GM08714 (cell line): ENCODE data around the gene DUSP2.
A peak's percentile ranks its signal among the peaks of the same experiment; 100 is the strongest.
"Not testable (repeated sequence)": the region's sequence is repeated elsewhere in the genome, so short reads cannot be mapped to it uniquely, and the experiment has no call there.

Experiments
- H3K4me3 ChIP-seq: fragments of 200-500 bp; sonication (Bioruptor generic); 2 replicates; pipeline ENCODE4 v1.5.1; 2014; ENCODE audit warnings: mild to moderate bottlenecking, low read length, inconsistent platforms
- ZNF274 ChIP-seq: IDR thresholded peaks from 2 replicates; pipeline ENCODE4 v1.6.1; 2012; ENCODE audit warnings: mild to moderate bottlenecking, low read depth, low read length

The DUSP2 gene

DNA sequence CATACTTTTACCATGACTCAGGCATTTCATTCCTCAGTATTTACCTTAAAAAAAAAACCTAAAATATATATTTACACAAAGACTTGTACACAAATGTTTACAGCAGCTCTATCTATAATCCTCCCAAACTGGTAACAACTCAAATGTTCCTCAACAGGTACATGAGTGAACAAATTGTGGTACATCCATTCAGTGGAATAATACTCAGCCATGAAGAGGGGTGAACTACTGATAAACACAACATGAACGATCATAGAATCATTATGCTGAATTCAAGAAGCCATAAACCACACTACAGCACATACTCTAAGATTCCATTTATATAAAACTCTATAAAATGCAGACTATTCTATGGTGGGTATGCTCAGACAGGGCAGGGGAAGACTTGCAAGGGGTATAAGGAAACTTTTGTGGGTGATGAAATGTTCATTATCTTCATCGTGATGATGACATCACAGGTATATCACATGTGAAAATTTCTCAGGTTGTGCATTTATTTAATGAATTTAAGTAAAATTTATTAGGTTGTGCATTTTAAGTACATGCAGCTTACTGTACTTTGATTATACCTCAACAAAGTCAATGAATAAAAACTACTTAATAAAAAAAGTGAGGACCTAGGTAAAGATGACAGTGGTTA is 24.7 kb upstream of the DUSP2 start:
- no peak overlapping the region for H3K4me3 ChIP-seq
- TF ChIP-seq ZNF274, result no peak

GRCh38 chr2:96167407-96168013 is 22.3 kb upstream of the DUSP2 start:
- no peak for TF ChIP-seq ZNF274
- no peak overlapping the region for H3K4me3 ChIP-seq

DNA sequence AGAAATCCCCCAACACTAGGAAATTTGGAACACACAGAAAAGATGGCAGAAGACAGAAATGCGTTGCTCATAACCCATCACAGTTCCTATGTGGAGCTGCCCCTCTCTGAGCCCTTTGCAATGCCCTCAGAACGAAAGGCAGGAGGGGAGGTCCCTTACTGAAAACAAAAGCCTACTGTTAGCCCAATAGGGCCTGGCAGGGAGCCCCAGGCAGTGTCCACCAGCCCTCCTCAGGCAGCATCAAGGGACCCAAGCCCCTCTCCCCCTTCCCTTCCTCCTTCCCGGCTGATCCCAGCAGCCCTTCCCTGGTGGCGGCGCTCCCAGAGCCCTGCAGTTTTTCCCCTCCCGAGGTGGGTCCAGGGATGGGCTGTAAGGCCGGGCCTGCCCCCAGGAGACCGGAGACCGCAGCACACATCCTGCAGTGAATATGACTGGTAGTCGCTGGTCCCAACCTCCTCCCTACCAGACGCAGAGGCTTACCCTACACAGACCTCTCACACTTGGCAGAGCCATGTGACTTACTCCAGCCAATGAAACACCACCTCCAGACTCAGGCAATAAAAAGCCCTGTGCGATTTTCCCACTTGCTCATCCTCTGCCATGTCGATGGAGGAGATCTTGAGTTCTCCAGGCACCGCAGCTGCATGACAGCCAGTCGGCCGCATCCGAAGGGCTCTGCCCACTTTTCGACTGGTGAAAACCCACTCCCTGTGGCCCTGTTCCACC is 19.4 kb upstream of the DUSP2 start:
- no peak for TF ChIP-seq ZNF274
- peak overlapping the region; percentile 9; the same call in 1 of the 2 replicates for H3K4me3 ChIP-seq

DNA sequence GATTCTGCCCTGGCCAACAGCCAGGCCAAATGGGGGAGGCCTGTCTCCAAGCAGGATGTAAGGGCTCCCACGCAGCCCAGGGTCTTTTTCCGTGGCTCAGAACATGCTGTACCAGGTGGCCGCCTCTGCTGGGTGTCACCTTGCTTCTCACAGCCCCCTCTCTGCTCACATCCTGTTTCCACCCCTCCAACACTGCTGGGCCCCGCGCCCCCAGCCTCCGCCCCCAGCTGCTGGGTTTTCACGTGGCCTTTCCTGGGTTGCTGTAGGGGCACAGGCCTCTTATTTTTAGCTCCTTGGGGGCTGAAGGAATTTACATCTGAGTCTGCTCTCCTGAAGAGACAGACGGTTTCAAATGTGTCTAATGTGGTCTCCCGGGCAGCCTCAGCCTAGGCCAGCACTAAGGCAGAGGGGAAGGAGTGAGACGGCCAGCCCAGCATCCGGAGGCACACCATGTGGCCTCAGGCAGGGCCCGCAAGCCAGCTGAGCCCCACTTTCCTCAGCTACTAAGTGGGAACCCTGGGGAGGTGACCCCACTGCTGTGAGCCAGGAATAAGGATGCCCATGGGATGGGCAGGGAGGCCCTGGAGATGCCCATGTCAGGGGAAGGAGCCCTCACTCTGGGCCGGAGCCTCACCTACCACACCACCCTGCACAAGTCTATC is 18.7 kb upstream of the DUSP2 start:
- peak overlapping the region; percentile 9; the same call in 1 of the 2 replicates for H3K4me3 ChIP-seq
- no peak for TF ChIP-seq ZNF274

DNA sequence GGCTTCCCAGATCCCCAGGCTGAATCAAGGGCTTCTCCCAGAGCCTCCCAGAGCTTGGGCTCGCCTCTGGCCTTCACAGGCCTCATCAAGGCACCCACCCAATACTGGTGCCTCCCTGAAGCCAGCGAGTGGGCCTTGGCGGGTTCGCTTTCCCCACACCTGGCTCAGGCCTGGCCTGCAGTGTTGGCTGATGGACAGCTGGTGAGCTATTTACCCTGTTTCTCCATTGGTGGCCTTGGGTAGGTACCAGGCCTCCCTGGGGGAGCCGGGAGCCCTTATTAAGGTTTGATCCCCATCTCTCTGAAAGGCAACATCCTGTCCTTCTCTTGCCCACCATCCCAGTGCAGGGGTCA is 18.2 kb upstream of the DUSP2 start:
- no peak for TF ChIP-seq ZNF274
- H3K4me3 ChIP-seq, result no peak overlapping the region

DNA sequence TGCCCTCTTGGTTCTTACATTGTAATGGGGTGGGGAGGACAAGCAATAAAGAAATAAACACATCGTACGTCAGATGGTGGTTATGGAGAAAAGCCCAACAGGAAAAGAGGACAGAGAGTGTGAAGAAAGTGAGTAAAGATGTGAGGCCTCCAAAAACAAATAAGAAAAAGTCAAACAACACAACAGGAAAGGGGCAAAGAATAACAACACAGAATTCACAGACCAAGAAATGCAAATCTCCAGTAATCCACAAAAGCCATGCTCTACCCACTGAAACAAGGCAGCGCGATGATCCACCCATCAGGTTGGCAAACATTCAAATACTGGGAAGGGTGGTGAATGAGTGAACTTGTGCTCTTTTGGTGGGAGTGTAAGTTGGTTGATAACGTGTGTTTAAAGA is 16.7 kb upstream of the DUSP2 start:
- H3K4me3 ChIP-seq, result no peak overlapping the region
- TF ChIP-seq ZNF274, result no peak

DNA sequence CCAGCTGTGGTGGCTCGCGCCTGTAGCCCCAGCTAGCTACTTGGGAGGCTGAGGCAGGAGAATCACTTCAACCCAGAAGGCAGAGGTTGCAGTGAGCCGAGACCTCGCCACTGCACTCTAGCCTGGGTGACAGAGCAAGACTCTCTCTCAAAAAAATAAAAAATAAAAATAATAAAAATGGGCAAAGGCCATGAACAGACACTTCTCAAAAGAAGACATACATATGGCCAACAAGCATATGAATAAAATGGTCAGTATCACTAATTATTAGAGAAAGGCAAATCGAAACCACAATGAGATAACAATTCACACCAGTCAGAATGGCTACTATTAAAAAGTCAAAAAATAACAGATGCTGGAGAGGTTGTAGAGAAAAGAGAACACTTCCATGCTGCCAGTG is 15.1 kb upstream of the DUSP2 start:
- H3K4me3 ChIP-seq, result not testable (repeated sequence)

DNA sequence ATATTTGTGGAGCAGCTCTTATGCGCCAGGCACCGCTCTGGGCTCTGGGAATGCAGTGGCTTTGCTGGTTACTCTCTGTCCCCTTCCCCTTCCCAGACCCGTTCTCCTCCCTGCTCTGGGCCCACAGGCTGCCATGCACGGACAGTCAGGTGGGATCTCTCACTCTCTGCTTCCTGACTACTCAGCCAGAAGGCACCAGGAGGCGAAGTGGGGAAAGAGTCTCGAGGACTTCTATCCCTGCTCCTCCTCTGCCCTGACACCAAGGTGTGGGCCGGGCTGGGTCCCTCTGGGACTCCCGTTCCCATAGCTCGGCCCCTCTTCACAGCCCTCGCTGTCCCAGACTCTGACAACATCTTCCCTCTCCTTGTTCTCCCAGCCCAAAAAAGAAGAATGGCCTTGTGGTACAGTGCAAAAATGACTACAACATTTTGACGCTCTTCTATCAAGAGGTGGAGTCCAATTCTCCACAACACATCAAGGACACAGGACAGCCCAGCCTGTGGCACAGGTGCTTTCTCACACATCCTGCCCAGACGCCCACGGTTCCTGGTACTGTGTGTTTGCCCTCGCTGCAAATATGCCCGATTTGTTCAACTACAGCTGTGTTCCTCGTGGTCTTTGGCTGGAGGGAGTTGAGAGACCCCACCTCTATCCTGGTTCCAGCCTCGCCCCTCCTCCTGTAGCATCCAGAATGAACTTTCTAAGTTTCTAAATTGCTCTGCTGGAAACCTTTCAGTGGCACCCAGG is 14.0 kb upstream of the DUSP2 start:
- no peak overlapping the region for H3K4me3 ChIP-seq
- TF ChIP-seq ZNF274, result no peak

DNA sequence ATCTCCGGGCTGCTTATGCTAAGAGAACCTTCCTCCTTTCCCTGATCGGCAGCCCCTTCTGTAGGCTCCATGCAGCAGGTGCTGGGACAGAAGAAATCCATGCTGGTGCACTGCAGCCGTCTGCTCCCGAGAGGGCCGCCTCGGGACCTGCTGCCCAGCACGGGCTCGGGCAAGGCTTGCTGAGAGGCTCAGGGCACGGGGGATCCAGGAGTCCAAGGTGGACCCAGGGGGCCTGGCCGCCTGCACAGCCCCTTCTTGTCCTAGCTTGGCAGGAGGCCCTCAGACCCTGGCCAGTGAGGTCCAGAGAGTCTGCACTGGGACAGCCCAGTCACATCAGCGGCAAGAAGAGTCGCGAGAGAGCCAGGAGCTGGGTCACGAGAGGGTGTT is 13.3 kb upstream of the DUSP2 start:
- no peak for TF ChIP-seq ZNF274
- no peak overlapping the region for H3K4me3 ChIP-seq

GRCh38 chr2:96157649-96158553 is 12.7 kb upstream of the DUSP2 start:
- no peak for TF ChIP-seq ZNF274
- H3K4me3 ChIP-seq, result no peak overlapping the region; the same call in 1 of the 2 replicates

DNA sequence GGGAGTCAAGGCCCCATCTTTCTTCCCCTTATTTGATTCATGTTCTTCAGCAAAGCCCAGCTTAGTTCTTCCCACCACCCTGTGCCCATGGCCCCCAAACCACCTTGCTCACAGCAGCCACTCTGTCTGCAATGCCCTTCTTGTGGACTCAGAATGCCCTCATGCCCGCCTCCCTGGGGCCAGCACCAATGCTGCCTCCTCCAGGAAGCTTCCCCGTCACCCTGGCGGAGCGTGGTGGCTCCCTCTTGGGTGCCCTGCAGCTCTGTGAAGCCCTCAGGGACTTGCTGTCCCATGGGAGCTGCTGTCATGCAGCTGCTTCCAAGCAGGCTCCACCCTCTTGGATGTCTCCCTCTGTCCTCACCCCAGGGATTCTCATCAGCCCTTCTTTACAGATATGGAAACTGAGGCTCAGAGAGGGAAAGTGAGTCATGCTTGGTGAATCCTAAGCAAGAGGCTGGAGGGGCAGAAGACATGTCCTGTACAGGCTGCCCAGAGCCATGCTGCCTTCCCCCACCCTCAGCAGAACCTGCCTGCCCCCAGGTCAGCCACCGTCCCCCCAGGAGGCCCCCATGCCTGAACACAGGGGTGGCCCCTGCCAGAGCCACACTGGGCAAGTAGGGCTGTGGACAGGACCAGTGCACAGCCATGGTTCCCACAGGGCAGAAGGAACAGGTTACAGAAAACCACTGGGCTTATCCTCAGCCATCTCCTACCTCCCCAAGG is 11.8 kb upstream of the DUSP2 start:
- no peak overlapping the region; the same call in 1 of the 2 replicates for H3K4me3 ChIP-seq
- no peak for TF ChIP-seq ZNF274

DNA sequence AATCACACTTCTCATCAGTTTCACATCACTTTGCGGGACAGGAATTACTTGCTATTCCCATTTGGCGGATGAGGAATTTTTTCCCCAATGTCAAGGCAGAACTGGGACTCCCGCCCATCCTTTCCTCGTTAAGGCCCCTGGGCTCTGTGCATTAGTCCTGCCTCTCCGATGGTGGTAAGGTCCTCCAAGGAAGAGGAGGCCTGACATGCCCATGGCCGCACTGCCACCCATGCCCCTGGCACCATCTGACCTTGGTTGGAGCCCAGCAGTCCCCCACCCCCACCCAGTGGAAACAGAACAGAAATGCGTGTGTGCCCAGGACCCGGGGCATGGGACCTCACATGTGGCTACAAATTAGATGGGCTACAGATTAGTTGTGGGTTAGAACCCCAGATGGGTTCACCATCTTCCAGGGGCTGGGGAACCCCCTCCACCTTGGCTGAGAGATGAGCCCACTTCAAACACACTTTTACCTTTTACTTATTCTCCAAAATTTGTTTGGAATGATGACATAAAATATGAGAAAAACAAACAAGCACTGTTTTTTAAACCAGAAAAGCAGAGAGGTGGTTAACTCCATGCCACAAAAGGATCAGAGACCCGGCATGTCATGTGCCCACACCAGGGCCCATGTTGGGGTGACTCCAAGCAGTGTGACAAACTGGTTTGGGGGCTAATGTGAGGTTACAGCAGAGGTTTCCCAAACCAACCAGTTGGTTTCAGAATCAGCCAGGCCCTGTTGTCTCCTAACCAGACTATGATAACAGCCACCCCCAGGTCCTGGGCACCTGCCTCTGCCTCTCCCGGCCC is 11.0 kb upstream of the DUSP2 start:
- TF ChIP-seq ZNF274, result no peak
- H3K4me3 ChIP-seq, result no peak overlapping the region
